Measurements from ENCODE around the gene ACOD1. TPM values are rescaled to one million over a fixed set of nuclear protein-coding genes. Genes with fewer than 3 reads are reported as not detected.

The ACOD1 gene
- total RNA-seq, 1 donor from 2014 or later, result not detected

GRCh38 chr13:76928456-76928855 is 19.9 kb upstream of the ACOD1 start:
- Histone ChIP-seq H3K27me3 (ENCODE audit: low read depth) (no peaks in the 10 kb centered on the region), H3K27ac (no peak overlapping the region), H3K36me3 (no peaks in the 10 kb centered on the region), H3K4me1 (no peaks in the 10 kb centered on the region), H3K9me3 (peaks cover 10% of the 10 kb centered on the region), H3K4me3 (no peak overlapping the region)
- no peak for TF ChIP-seq CTCF (IDR thresholded peaks at IDR 0.05)
- no peak for DNase-seq
- no peak for ATAC-seq
- intact Hi-C loops (cut with DNase I), result no loop called here

GRCh38 chr13:76929320-76929719 is 19.0 kb upstream of the ACOD1 start:
- H3K9me3 ChIP-seq, result peaks cover 10% of the 10 kb centered on the region

GRCh38 chr13:76929851-76930374 is 18.4 kb upstream of the ACOD1 start:
- H3K4me1 ChIP-seq, result no peaks in the 10 kb centered on the region
- ATAC-seq (no peak), DNase-seq (no peak)
- no peaks in the 10 kb centered on the region for H3K36me3 ChIP-seq
- H3K27ac ChIP-seq, result no peak overlapping the region
- intact Hi-C loops (cut with DNase I), result no loop called here
- TF ChIP-seq CTCF (IDR thresholded peaks at IDR 0.05), result no peak
- no peak overlapping the region for H3K4me3 ChIP-seq
- no peaks in the 10 kb centered on the region for H3K27me3 ChIP-seq (ENCODE audit: low read depth)
- H3K9me3 ChIP-seq, result peaks cover 10% of the 10 kb centered on the region

More at GRCh38 chr13:76929320-76929719, 19.0 kb upstream of the ACOD1 start:
- intact Hi-C loops (cut with DNase I), result no loop called here
- DNase-seq, result no peak
- Histone ChIP-seq H3K4me1 (no peaks in the 10 kb centered on the region), H3K27ac (no peak overlapping the region), H3K27me3 (ENCODE audit: low read depth) (no peaks in the 10 kb centered on the region), H3K4me3 (no peak overlapping the region), H3K36me3 (no peaks in the 10 kb centered on the region)
- ATAC-seq, result no peak
- TF ChIP-seq CTCF (IDR thresholded peaks at IDR 0.05), result no peak

- ATAC-seq (no peak), DNase-seq (no peak)
- intact Hi-C loops (cut with DNase I), result no loop called here
- no peaks in the 10 kb centered on the region for H3K27me3 ChIP-seq (ENCODE audit: low read depth)
- no peaks in the 10 kb centered on the region for H3K36me3 ChIP-seq
- no peak for TF ChIP-seq CTCF (IDR thresholded peaks at IDR 0.05)
- no peak overlapping the region for H3K4me3 ChIP-seq
- no peak overlapping the region for H3K27ac ChIP-seq
- H3K9me3 ChIP-seq, result peaks cover 10% of the 10 kb centered on the region
- no peaks in the 10 kb centered on the region for H3K4me1 ChIP-seq
These were observed 16.2 kb upstream of the ACOD1 start for GRCh38 chr13:76932076-76932475.

- Histone ChIP-seq H3K4me3 (no peak overlapping the region), H3K27me3 (ENCODE audit: low read depth) (no peaks in the 10 kb centered on the region), H3K4me1 (no peaks in the 10 kb centered on the region), H3K27ac (no peak overlapping the region), H3K36me3 (no peaks in the 10 kb centered on the region), H3K9me3 (peaks cover 10% of the 10 kb centered on the region)
- intact Hi-C loops (cut with DNase I), result no loop called here
- no peak for DNase-seq
- no peak for ATAC-seq
- TF ChIP-seq CTCF (IDR thresholded peaks at IDR 0.05), result no peak
These were observed 13.6 kb upstream of the ACOD1 start for GRCh38 chr13:76934671-76935070.

- Histone ChIP-seq H3K36me3 (no peaks in the 10 kb centered on the region), H3K4me1 (no peaks in the 10 kb centered on the region), H3K4me3 (no peak overlapping the region), H3K27ac (no peak overlapping the region), H3K9me3 (peaks cover 4% of the 10 kb centered on the region), H3K27me3 (ENCODE audit: low read depth) (no peaks in the 10 kb centered on the region)
- TF ChIP-seq CTCF (IDR thresholded peaks at IDR 0.05), result no peak
- DNase-seq (no peak), ATAC-seq (no peak)
- intact Hi-C loops (cut with DNase I), result no loop called here
These were observed 11.5 kb upstream of the ACOD1 start for GRCh38 chr13:76936763-76937162.
